ENCODE results near the gene SCARF2. TPM values are rescaled to one million over a fixed set of nuclear protein-coding genes. Genes with fewer than 3 reads are reported as not detected.
A peak's percentile ranks its signal among the peaks of the same experiment; 100 is the strongest.

The SCARF2 gene
- total RNA-seq, 4 donors from 2014 or later, result 1.1 to 6.9 (median 2.4) TPM

- H3K36me3 ChIP-seq, result peaks cover 0 to 34% (median 0%) of the 10 kb centered on the region in 3 donors
- 63 to 84% methylated on average over 5 to 8 of the region's 11 CpGs for WGBS, 2 donors
- no peaks in the 10 kb centered on the region for H3K9me3 ChIP-seq
- no peak for DNase-seq
- H3K4me1 ChIP-seq, result peaks cover 0 to 14% (median 13%) of the 10 kb centered on the region in 3 donors
- intact Hi-C loops (cut with DNase I), result no loop called here
- no peak overlapping the region for H3K4me3 ChIP-seq
- H3K27me3 ChIP-seq, result no peaks in the 10 kb centered on the region
- TF ChIP-seq, protein P1, sequence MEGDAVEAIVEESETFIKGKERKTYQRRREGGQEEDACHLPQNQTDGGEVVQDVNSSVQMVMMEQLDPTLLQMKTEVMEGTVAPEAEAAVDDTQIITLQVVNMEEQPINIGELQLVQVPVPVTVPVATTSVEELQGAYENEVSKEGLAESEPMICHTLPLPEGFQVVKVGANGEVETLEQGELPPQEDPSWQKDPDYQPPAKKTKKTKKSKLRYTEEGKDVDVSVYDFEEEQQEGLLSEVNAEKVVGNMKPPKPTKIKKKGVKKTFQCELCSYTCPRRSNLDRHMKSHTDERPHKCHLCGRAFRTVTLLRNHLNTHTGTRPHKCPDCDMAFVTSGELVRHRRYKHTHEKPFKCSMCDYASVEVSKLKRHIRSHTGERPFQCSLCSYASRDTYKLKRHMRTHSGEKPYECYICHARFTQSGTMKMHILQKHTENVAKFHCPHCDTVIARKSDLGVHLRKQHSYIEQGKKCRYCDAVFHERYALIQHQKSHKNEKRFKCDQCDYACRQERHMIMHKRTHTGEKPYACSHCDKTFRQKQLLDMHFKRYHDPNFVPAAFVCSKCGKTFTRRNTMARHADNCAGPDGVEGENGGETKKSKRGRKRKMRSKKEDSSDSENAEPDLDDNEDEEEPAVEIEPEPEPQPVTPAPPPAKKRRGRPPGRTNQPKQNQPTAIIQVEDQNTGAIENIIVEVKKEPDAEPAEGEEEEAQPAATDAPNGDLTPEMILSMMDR (IDR thresholded peaks at IDR 0.05), result no peak
- no peak for TF ChIP-seq POLR2A (IDR thresholded peaks at IDR 0.05)
- peak overlapping the region in 2 of 4 donors; percentile 69 to 73 for H3K27ac ChIP-seq
Measured at GRCh38 chr22:20464096-20464614, 26.5 kb upstream of the SCARF2 start.

GRCh38 chr22:20463324-20464095, 25.9 kb upstream of the SCARF2 start:
- WGBS, 2 donors, result 78 to 86% methylated on average over 1 to 2 of the region's 2 CpGs

GRCh38 chr22:20459862-20460261, 22.2 kb upstream of the SCARF2 start:
- peaks cover 0 to 37% (median 0%) of the 10 kb centered on the region in 3 donors for H3K36me3 ChIP-seq
- intact Hi-C loops (cut with DNase I), result loop anchor here (5.0 kb wide), 1 partner anchor 38 kb away; no protein-coding TSS in a partner anchor
- WGBS, 2 donors, result 94 to 98% methylated on average over 3 to 4 of the region's 4 CpGs

More at GRCh38 chr22:20463324-20464095, 25.9 kb upstream of the SCARF2 start:
- intact Hi-C loops (cut with DNase I), result no loop called here
- Histone ChIP-seq H3K9me3 (no peaks in the 10 kb centered on the region), H3K4me3 (no peak overlapping the region), H3K4me1 (peaks cover 0 to 14% (median 13%) of the 10 kb centered on the region in 3 donors), H3K27me3 (no peaks in the 10 kb centered on the region), H3K36me3 (peaks cover 0 to 34% (median 0%) of the 10 kb centered on the region in 3 donors), H3K27ac (peak overlapping the region in 3 of 4 donors; percentile 4 to 73 (median 69))
- DNase-seq, result no peak
- TF ChIP-seq, protein P1 (IDR thresholded peaks at IDR 0.05), result no peak
- no peak for TF ChIP-seq POLR2A (IDR thresholded peaks at IDR 0.05)

DNA sequence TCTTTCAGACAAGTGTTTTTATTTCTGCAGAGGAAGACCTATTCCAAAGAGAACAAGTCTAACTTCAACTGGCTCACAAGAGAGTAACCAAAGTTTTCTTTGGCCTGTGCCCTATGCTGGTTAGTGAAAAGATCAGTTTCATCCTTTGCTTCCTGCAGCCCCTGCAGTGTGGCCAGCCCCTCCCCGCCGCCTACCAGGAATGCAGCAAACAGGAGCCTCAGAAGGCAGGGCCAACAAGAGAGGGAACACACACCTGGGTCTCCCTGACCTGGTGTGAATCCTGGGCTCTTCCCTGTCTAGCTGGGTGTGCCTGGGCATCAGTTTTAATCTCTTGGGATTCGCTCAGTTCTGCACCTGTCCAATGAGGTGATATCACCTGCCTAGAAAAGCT, 21.5 kb upstream of the SCARF2 start:
- intact Hi-C loops (cut with DNase I), result loop anchor here (5.0 kb wide), 1 partner anchor 37 kb away; no protein-coding TSS in a partner anchor
- peaks cover 0 to 21% (median 11%) of the 10 kb centered on the region in 3 donors for H3K4me1 ChIP-seq
- H3K27ac ChIP-seq, result no peak overlapping the region
- no peaks in the 10 kb centered on the region for H3K27me3 ChIP-seq
- H3K9me3 ChIP-seq, result no peaks in the 10 kb centered on the region
- H3K36me3 ChIP-seq, result peaks cover 0 to 33% (median 0%) of the 10 kb centered on the region in 3 donors
- WGBS, 2 donors, result 100% methylated on average over 3 of the region's 3 CpGs; no CpG with 5 or more reads in 1 of the 2 donors
- no peak overlapping the region for H3K4me3 ChIP-seq
- no peak for DNase-seq
- TF ChIP-seq, protein P1 (IDR thresholded peaks at IDR 0.05), result no peak

More at GRCh38 chr22:20459862-20460261, 22.2 kb upstream of the SCARF2 start:
- DNase-seq, result no peak
- Histone ChIP-seq H3K27me3 (no peaks in the 10 kb centered on the region), H3K4me3 (no peak overlapping the region), H3K4me1 (peaks cover 0 to 23% (median 13%) of the 10 kb centered on the region in 3 donors), H3K9me3 (no peaks in the 10 kb centered on the region), H3K27ac (no peak overlapping the region)
- TF ChIP-seq POLR2A (IDR thresholded peaks at IDR 0.05), result no peak
- TF ChIP-seq, protein P1 (IDR thresholded peaks at IDR 0.05), result no peak

Measured in esophagus squamous epithelium (tissue), 5 donors.